Central memory CD4-positive, alpha-beta T cell (primary cell): ENCODE measurements around the gene MPND.

Experiments used
- DNase-seq: peaks from one replicate; pipeline ENCODE4 v3.0.0; 2022

Gene MPND

GRCh38 chr19:4366666-4367335 is 23.4 kb downstream of the MPND start:
- no peak for DNase-seq

- DNase-seq, result no peak
Observed at GRCh38 chr19:4367336-4367723, 24.0 kb downstream of the MPND start.

GRCh38 chr19:4367781-4368127 is 24.4 kb downstream of the MPND start:
- no peak for DNase-seq

- DNase-seq, result no peak
Observed at GRCh38 chr19:4368128-4368820, 24.9 kb downstream of the MPND start.

- DNase-seq, result peak; percentile 82
Observed at GRCh38 chr19:4369109-4369887, 25.9 kb downstream of the MPND start.

- DNase-seq, result peak; percentile 69
Observed at GRCh38 chr19:4369888-4370260, 26.5 kb downstream of the MPND start.

- DNase-seq, result no peak
Observed at GRCh38 chr19:4370418-4371041, 27.2 kb downstream of the MPND start.

GRCh38 chr19:4371247-4372164 is 28.1 kb downstream of the MPND start:
- no peak for DNase-seq

GRCh38 chr19:4372165-4373012 is 29.0 kb downstream of the MPND start:
- DNase-seq, result no peak

- DNase-seq, result no peak
Observed at GRCh38 chr19:4373013-4373367, 29.6 kb downstream of the MPND start.

GRCh38 chr19:4373601-4374497 is 30.5 kb downstream of the MPND start:
- DNase-seq, result no peak

GRCh38 chr19:4374498-4375163 is 31.3 kb downstream of the MPND start:
- no peak for DNase-seq

- DNase-seq, result no peak
Observed at GRCh38 chr19:4375164-4376027, 32.0 kb downstream of the MPND start.

GRCh38 chr19:4376028-4376670 is 32.8 kb downstream of the MPND start:
- no peak for DNase-seq

GRCh38 chr19:4376671-4376990 is 33.3 kb downstream of the MPND start:
- no peak for DNase-seq

- DNase-seq, result no peak
Observed at GRCh38 chr19:4376991-4377781, 33.8 kb downstream of the MPND start.

GRCh38 chr19:4378886-4379285 is 35.5 kb downstream of the MPND start:
- no peak for DNase-seq
